RWPE2 (cell line): Measurements from ENCODE around the gene OTUD7B.

Source experiments
- ATAC-seq: fragments of 200-7000 bp; cut with Tn5 transposase; 3 replicates; pipeline ENCODE4 v1.9.1; 2021; ENCODE audit warnings: low read depth
- DNase-seq: peaks from one replicate; pipeline ENCODE4 v3.0.0-alpha.2; 2020; ENCODE audit warnings: low spot score
- H3K27ac ChIP-seq: fragments of 450-650 bp; 2 replicates; pipeline ENCODE4 v1.5.1; 2017; ENCODE audit warnings: mild to moderate bottlenecking; ENCODE audit not compliant: poor library complexity, severe bottlenecking
- H3K27me3 ChIP-seq: fragments of 250-450 bp; sonication (Bioruptor Pico); 2 replicates; pipeline ENCODE4 v1.5.1; 2021; ENCODE audit warnings: mild to moderate bottlenecking, moderate library complexity; ENCODE audit not compliant: insufficient read depth, poor library complexity, severe bottlenecking
- H3K36me3 ChIP-seq: fragments of 250-450 bp; sonication (Bioruptor Pico); 2 replicates; pipeline ENCODE4 v1.5.1; 2020; ENCODE audit warnings: low read depth, mild to moderate bottlenecking, moderate library complexity
- H3K4me1 ChIP-seq: fragments of 250-450 bp; sonication (Bioruptor Pico); 2 replicates; pipeline ENCODE4 v1.5.1; 2021; ENCODE audit warnings: mild to moderate bottlenecking, moderate library complexity; ENCODE audit not compliant: insufficient read depth, poor library complexity, severe bottlenecking
- H3K4me3 ChIP-seq: fragments of 250-450 bp; sonication (Bioruptor Pico); 2 replicates; pipeline ENCODE4 v1.5.1; 2021; ENCODE audit warnings: mild to moderate bottlenecking, moderate library complexity; ENCODE audit not compliant: severe bottlenecking
- H3K9me3 ChIP-seq: fragments of 250-450 bp; sonication (Bioruptor Pico); 2 replicates; pipeline ENCODE4 v1.5.1; 2021; ENCODE audit warnings: mild to moderate bottlenecking, moderate library complexity; ENCODE audit not compliant: severe bottlenecking
- CTCF ChIP-seq: fragments of 450-650 bp; IDR thresholded peaks from one replicate; pipeline ENCODE4 v1.5.1; 2017; ENCODE audit warnings: mild to moderate bottlenecking, moderate library complexity; ENCODE audit not compliant: poor library complexity, severe bottlenecking

The OTUD7B gene

GRCh38 chr1:149914545-149914944, 96.0 kb downstream of the OTUD7B start:
- no peak for TF ChIP-seq CTCF
- H3K36me3 ChIP-seq: no peaks in the 10 kb centered on the region
- no peak for ATAC-seq
- H3K4me1 ChIP-seq: no peaks in the 10 kb centered on the region
- no peaks in the 10 kb centered on the region for H3K27me3 ChIP-seq
- no peak overlapping the region for H3K4me3 ChIP-seq
- DNase-seq: no peak
- no peak overlapping the region for H3K27ac ChIP-seq
- H3K9me3 ChIP-seq: no peaks in the 10 kb centered on the region

- Histone ChIP-seq H3K9me3 (no peaks in the 10 kb centered on the region), H3K4me1 (no peaks in the 10 kb centered on the region), H3K27me3 (no peaks in the 10 kb centered on the region), H3K27ac (no peak overlapping the region), H3K4me3 (no peak overlapping the region), H3K36me3 (no peaks in the 10 kb centered on the region)
- no peak for TF ChIP-seq CTCF
- ATAC-seq: no peak
- DNase-seq: no peak
These were observed 103.9 kb downstream of the OTUD7B start for GRCh38 chr1:149906570-149907075.

GRCh38 chr1:149903836-149904491, 106.6 kb downstream of the OTUD7B start:
- Histone ChIP-seq H3K27ac (no peak overlapping the region), H3K9me3 (no peaks in the 10 kb centered on the region), H3K36me3 (0 out of 2 replicates have a peak, but pooled peaks cover 5% of the 10 kb centered on the region), H3K4me3 (no peak overlapping the region), H3K27me3 (no peaks in the 10 kb centered on the region), H3K4me1 (no peaks in the 10 kb centered on the region)
- no peak for TF ChIP-seq CTCF
- ATAC-seq: no peak
- DNase-seq: no peak

GRCh38 chr1:149899460-149900284, 110.9 kb downstream of the OTUD7B start, which contains the start of gene BOLA1:
TSS of gene BOLA1 (plus strand) at chr1:149899568. CDS start at chr1:149900060, 492 bp downstream.
- 0 out of 2 replicates have a peak, but pooled peaks cover 5% of the 10 kb centered on the region for H3K36me3 ChIP-seq
- H3K4me3 ChIP-seq: peak within 1 kb of the TSS; percentile 43
- H3K9me3 ChIP-seq: no peaks in the 10 kb centered on the region
- H3K4me1 ChIP-seq: no peaks in the 10 kb centered on the region
- ATAC-seq (peak; percentile 99), DNase-seq (peak; percentile 93)
- H3K27ac ChIP-seq: peak within 1 kb of the TSS; percentile 47
- no peak for TF ChIP-seq CTCF
- H3K27me3 ChIP-seq: no peaks in the 10 kb centered on the region
